GM13976 (cell line): Measurements from ENCODE around the gene RAPGEF1.

Experiments used
- DNase-seq: peaks from one replicate; pipeline ENCODE4 v3.0.0; 2012; ENCODE audit warnings: low spot score
- in situ Hi-C: fragments of 300-500 bp; cut with MboI; formaldehyde crosslinking; loops from one replicate; pipeline ENCODE4 v1.12.0; 2022; ENCODE audit warnings: low sequenced_read_pairs, mixed read lengths, inconsistent platforms; ENCODE audit not compliant: unreplicated experiment
- TF ChIP-seq, protein P1 (sequence below): IDR thresholded peaks from 2 replicates; pipeline ENCODE4 v1.5.1; 2012; ENCODE audit warnings: borderline replicate concordance, mild to moderate bottlenecking; ENCODE audit not compliant: insufficient read depth; ENCODE audit errors: extremely low read depth, missing control alignments, control extremely low read depth

Gene RAPGEF1

DNA sequence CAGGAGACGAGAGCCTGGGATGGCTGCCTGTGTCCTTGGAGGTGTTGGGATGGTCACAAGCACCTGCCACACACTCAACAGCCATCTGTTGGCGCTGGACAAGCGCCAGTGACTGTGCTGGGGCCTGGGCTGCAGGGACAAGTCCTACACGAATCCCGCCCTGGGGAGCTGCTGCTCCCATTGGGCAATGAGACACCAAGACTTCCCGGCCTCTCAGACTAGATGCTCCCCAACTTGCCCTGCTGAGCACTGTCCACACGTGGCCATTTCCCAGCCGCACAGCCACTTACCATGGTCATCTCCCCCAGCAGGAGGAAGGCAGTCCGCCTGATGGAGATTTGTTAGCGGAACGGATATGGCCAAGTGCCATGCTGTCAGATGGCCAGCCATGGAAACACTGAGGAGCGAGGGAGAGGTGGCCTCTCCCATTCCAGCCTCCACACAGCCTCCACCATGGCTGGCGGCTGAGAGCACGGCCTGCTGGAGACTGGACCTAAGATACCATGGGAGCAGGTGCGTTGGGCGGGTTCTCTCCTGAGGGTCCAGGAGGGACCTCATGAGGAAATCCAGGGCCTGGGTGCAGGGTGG, 150.7 kb downstream of the RAPGEF1 start:
- TF ChIP-seq, protein P1, sequence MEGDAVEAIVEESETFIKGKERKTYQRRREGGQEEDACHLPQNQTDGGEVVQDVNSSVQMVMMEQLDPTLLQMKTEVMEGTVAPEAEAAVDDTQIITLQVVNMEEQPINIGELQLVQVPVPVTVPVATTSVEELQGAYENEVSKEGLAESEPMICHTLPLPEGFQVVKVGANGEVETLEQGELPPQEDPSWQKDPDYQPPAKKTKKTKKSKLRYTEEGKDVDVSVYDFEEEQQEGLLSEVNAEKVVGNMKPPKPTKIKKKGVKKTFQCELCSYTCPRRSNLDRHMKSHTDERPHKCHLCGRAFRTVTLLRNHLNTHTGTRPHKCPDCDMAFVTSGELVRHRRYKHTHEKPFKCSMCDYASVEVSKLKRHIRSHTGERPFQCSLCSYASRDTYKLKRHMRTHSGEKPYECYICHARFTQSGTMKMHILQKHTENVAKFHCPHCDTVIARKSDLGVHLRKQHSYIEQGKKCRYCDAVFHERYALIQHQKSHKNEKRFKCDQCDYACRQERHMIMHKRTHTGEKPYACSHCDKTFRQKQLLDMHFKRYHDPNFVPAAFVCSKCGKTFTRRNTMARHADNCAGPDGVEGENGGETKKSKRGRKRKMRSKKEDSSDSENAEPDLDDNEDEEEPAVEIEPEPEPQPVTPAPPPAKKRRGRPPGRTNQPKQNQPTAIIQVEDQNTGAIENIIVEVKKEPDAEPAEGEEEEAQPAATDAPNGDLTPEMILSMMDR = no peak
- in situ Hi-C loops = no loop called here
- DNase-seq = no peak

DNA sequence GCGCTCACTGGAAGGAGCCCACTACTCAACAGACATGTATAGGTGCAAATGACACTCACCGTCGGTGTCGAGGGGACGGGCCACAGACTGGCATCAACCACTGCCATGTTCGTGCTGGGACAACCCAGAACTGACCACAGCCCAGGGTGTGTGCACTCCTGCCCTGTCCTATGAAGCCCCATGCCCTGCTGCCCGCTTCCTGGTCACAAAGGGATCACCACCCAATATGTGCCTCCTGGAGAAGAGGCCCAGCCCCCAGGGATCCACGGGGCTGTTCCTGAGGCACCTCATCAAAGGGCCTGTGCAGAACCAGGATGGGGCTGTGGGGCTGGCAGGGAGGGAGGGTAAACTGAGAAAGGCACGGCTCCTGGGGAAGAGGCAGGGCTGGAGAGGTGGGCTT, 151.5 kb downstream of the RAPGEF1 start:
- in situ Hi-C loops = no loop called here
- TF ChIP-seq, protein P1 = no peak
- DNase-seq = no peak

DNA sequence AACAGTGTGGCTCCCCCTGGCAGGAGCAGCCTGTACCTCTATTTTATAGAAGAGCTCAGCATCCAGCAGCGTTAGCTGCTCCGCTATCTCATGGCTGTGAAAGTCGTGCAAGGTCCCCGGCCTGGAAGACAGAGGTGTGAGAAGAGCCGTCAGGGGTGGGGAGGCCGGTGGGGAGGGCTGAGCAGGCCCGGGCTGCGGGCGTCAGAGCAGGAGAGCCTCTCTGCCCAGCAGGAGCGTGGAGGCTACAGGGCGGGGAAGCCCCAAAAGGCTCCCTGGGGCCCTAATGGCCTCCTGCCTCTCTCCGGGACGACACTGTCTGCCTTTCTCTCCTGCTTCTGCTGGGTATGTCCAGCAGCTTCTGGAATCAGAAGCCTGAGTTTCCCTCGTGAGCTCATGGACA, 152.0 kb downstream of the RAPGEF1 start:
- TF ChIP-seq, protein P1 = no peak
- no peak for DNase-seq
- in situ Hi-C loops = no loop called here

DNA sequence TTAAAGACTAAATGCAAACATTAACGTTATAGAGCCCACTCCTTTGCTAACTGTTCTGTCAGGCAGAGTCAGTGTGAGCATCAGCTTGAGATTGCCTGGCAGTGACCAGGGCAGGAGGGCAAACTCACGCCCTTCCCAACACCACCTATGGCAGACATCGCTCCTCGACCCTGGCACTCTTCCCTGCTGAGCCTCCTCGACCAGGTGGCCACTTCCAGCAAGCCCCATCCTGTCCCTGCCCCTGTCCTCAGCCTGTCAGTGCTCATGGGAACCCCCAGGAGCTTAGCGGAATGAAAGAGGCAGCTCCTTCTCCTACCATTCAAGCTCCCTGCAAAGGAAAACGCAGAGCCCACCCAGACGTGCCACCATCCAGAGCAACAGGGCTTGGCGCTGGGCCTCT, 152.5 kb downstream of the RAPGEF1 start:
- DNase-seq = no peak
- in situ Hi-C loops = no loop called here
- TF ChIP-seq, protein P1 = no peak

DNA sequence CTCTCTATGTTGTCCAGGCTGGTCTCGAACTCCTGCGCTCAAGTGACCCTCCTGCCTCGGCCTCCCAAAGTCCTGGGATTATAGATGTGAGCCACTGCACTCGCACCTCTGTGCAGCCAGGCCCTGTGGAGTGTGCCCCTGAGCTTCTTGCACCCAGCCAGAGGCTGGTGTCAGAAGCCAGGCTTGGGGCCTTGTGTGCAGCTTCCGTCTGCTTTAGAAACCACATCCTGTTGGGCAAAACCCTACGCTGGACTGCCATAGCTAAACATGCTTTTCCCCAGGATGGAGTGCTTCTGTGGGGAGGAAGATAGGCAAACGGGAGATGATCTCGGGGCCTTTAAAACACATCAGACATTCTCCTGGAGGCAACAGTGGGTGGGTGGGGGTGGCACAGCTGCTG, 154.5 kb downstream of the RAPGEF1 start:
- in situ Hi-C loops = no loop called here
- DNase-seq = no peak
- TF ChIP-seq, protein P1 = no peak

DNA sequence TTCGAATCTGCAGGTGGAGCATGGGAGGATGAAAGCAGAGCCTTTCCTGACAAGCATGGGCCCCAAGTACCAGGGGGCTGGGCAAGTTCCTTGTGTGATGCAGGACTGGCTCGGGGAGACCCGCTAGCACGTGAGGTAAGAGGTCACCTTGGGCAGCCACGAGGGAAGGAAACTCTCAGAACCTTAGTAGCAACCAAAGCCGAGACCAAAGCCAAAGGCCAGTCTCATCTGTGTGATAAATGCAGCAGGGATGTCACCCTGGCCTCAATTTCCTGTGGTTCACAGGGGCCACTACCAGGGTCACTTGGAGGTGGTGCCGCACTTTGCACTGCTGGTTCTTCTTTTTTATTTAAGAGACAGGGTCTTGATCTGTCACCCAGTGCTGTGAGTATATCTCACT, 155.0 kb downstream of the RAPGEF1 start:
- in situ Hi-C loops = no loop called here
- no peak for DNase-seq
- TF ChIP-seq, protein P1 = no peak
